ENCODE measurements around the gene CD68. TPM values are rescaled to one million over a fixed set of nuclear protein-coding genes. Genes with fewer than 3 reads are reported as not detected.
A peak's percentile ranks its signal among the peaks of the same experiment; 100 is the strongest.

CD68 gene
- total RNA-seq, 1 donor from 2014 or later = 398 TPM

DNA sequence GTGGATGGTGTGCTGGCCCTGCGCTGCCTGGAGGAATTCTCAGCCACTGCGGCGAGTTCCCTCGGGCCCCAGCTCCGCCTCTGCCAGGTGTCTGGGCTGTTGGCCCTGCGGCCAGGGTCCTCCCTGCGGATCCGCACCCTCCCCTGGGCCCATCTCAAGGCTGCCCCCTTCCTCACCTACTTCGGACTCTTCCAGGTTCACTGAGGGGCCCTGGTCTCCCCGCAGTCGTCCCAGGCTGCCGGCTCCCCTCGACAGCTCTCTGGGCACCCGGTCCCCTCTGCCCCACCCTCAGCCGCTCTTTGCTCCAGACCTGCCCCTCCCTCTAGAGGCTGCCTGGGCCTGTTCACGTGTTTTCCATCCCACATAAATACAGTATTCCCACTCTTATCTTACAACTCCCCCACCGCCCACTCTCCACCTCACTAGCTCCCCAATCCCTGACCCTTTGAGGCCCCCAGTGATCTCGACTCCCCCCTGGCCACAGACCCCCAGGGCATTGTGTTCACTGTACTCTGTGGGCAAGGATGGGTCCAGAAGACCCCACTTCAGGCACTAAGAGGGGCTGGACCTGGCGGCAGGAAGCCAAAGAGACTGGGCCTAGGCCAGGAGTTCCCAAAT, 22.2 kb upstream of the CD68 start:
- Histone ChIP-seq H3K9me3 (no peaks in the 10 kb centered on the region), H3K27me3 (no peaks in the 10 kb centered on the region), H3K27ac (peak overlapping the region; percentile 96), H3K36me3 (no peaks in the 10 kb centered on the region), H3K4me3 (no peak overlapping the region), H3K4me1 (peaks cover 45% of the 10 kb centered on the region)
- no peak for ATAC-seq
- TF ChIP-seq, protein P1, sequence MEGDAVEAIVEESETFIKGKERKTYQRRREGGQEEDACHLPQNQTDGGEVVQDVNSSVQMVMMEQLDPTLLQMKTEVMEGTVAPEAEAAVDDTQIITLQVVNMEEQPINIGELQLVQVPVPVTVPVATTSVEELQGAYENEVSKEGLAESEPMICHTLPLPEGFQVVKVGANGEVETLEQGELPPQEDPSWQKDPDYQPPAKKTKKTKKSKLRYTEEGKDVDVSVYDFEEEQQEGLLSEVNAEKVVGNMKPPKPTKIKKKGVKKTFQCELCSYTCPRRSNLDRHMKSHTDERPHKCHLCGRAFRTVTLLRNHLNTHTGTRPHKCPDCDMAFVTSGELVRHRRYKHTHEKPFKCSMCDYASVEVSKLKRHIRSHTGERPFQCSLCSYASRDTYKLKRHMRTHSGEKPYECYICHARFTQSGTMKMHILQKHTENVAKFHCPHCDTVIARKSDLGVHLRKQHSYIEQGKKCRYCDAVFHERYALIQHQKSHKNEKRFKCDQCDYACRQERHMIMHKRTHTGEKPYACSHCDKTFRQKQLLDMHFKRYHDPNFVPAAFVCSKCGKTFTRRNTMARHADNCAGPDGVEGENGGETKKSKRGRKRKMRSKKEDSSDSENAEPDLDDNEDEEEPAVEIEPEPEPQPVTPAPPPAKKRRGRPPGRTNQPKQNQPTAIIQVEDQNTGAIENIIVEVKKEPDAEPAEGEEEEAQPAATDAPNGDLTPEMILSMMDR (IDR thresholded peaks at IDR 0.05) = no peak
- DNase-seq = peak; percentile 65
- intact Hi-C loops (cut with DNase I) = no loop called here

DNA sequence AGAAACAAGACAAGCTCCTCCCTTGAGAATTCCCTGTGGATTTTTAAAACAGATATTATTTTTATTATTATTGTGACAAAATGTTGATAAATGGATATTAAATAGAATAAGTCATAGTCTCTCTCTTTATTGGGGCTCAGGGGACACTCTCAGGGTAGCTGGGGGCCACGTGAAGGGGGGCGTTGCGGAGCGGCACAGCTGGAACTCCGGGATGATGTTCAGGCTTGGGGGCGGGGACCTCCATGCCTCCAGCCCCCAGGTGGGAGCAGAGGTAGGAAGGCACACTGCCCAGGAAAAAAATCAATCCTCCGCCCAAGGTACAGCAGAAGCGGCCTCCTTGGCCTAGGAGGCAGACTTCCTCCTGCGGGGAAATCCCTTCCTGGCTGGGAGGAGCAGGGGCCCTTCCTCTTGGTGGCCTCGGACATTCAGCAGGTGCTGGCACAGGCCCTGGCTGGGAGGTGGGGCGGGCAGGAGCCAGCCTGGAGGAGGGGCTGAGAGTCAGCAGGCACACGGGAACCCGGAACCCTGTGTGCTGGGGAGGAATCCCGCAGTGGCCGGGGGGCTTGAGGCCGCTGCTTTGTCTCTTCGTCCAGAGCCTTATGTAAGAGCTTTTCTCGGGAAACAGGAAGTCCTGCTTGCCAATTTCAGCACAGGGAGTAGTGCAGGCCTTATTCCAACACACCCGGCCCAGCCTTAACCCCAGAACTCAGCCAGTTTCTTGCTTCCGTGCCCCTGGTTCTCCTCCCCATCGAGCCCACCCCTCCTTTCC, 21.5 kb upstream of the CD68 start:
- intact Hi-C loops (cut with DNase I) = no loop called here
- H3K36me3 ChIP-seq = no peaks in the 10 kb centered on the region
- H3K27me3 ChIP-seq = no peaks in the 10 kb centered on the region
- peak overlapping the region; percentile 91 for H3K4me3 ChIP-seq
- H3K9me3 ChIP-seq = no peaks in the 10 kb centered on the region
- H3K27ac ChIP-seq = peak overlapping the region; percentile 96
- ATAC-seq (peak; percentile 83), DNase-seq (peak; percentile 97)
- peaks cover 49% of the 10 kb centered on the region for H3K4me1 ChIP-seq
- TF ChIP-seq, protein P1 (IDR thresholded peaks at IDR 0.05) = no peak

DNA sequence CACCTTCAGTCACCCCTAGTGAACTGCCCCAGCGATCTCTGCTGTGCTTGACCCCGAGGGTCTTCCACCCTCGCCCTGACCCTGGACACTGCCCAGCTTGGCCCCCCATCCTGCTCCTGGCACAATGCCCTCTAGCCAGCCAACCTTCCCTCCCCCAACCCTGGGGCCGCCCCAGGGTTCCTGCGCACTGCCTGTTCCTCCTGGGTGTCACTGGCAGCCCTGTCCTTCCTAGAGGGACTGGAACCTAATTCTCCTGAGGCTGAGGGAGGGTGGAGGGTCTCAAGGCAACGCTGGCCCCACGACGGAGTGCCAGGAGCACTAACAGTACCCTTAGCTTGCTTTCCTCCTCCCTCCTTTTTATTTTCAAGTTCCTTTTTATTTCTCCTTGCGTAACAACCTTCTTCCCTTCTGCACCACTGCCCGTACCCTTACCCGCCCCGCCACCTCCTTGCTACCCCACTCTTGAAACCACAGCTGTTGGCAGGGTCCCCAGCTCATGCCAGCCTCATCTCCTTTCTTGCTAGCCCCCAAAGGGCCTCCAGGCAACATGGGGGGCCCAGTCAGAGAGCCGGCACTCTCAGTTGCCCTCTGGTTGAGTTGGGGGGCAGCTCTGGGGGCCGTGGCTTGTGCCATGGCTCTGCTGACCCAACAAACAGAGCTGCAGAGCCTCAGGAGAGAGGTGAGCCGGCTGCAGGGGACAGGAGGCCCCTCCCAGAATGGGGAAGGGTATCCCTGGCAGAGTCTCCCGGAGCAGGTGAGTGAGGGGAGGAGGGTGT, 20.7 kb upstream of the CD68 start, which contains the start of gene TNFSF13:
TNFSF13 (plus strand) TSS at position 207 of the 776 bp plus-strand sequence; CDS start at position 497, 290 bp downstream.
- ATAC-seq (peak; percentile 17), DNase-seq (peak; percentile 87)
- Histone ChIP-seq H3K27ac (peak within 1 kb of the TSS; percentile 96), H3K4me1 (peaks cover 53% of the 10 kb centered on the region), H3K36me3 (peaks cover 6% of the 10 kb centered on the region), H3K27me3 (no peaks in the 10 kb centered on the region), H3K9me3 (no peaks in the 10 kb centered on the region), H3K4me3 (peak within 1 kb of the TSS; percentile 91)
- intact Hi-C loops (cut with DNase I) = no loop called here
- TF ChIP-seq, protein P1 (IDR thresholded peaks at IDR 0.05) = no peak

DNA sequence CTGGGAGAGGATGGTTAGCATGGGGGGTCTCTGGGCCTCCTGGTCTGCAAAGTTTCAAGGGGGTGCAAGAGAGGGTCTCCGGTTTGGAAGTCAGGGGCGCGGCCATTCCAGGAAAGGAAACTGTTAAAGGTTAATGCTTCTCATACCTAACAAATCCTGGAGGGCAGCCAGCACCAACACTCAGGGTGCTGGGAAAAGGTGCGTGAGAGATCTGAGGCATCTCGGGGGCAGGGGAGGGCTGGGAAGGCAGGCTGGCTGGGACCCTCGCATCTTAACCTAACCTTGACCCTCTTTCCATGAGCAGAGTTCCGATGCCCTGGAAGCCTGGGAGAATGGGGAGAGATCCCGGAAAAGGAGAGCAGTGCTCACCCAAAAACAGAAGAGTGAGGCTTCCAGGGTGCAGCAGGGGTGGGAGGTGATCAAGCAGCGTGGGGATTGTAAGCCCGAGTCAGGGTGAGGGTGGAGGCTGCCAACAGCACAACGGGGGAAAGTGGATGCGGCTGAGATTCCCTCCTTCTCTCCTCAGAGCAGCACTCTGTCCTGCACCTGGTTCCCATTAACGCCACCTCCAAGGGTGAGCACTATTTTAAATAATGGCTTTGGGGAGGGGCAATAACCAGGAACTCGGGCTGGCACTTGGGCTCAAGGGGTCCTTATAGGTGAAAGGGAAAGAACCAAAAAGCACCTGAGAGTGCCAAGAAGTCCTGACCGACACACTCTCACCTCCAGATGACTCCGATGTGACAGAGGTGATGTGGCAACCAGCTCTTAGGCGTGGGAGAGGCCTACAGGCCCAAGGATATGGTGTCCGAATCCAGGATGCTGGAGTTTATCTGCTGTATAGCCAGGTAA, 19.9 kb upstream of the CD68 start:
- peaks cover 57% of the 10 kb centered on the region for H3K4me1 ChIP-seq
- H3K9me3 ChIP-seq = no peaks in the 10 kb centered on the region
- DNase-seq (peak; percentile 82), ATAC-seq (peak; percentile 0)
- peaks cover 13% of the 10 kb centered on the region for H3K36me3 ChIP-seq
- no peaks in the 10 kb centered on the region for H3K27me3 ChIP-seq
- intact Hi-C loops (cut with DNase I) = no loop called here
- H3K27ac ChIP-seq = peak overlapping the region; percentile 96
- TF ChIP-seq, protein P1 (IDR thresholded peaks at IDR 0.05) = no peak
- peak overlapping the region; percentile 91 for H3K4me3 ChIP-seq

Data from upper lobe of right lung (tissue), 1 donor.